Kidney glomerular epithelial cell (primary cell): ENCODE measurements around the gene PDGFD.

Experiments used
- DNase-seq: peaks from one replicate; lab custom pipeline; 2025; lab: John Stamatoyannopoulos, UW

Gene PDGFD

GRCh38 chr11:104145062-104145461 is 18.9 kb downstream of the PDGFD start:
- no peak for DNase-seq

DNA sequence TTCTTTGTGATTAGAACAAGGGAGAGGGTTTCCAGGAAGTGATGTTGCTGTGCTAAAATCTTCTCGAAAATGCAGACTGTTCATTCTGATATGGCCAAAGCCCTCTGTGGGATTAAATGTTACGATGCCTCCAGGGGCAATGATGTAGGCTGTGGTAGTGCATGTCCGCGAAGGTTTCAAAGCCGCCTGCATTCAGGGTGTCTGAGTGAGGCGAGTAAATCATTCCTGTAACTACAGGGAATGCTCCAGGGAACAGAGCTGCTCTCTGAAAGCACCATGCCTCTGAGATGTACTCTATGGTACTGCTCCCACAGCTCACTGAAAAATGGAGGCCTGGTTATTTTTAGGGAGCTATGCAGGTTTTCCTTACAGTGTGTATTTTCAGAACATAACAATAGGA is 21.2 kb downstream of the PDGFD start:
- DNase-seq = no peak

DNA sequence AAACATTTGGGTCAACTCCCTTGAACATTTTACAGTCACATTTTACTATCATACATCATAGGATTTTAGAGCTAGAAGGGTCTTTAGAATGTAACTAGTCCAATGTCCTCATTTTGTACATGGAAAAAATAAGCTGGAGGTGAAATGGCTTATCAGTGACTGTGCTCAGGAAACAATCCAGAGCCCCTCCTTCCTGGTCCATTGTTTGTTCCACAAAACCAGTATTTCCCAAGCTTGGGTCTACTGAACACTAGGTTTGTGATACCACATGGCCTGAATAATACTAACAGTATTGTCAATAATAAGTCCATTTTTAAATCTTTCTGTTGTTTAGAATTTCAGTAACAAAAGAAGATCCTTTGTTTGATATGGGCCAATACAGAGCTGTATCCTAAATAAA is 27.1 kb downstream of the PDGFD start:
- no peak for DNase-seq

DNA sequence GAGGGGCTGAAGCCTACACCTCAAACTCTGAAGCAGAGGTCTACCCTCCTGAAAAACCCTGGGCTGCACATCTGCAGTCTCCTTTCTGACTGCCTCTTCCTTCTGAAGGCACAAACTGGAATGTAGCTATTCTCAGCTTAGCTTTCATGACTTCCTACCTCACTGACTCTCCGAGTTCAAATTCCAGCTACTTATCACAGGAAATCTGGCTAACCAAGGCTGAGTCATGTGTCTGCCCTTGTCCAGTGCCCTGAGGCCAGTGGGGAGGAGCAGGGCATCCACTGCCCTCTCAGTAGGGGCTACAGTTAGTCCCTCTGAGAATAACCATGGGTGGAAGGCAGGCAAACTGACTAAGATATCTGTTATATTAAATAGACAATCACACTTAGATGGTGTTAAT is 29.2 kb downstream of the PDGFD start:
- no peak for DNase-seq

- no peak for DNase-seq
Observed at GRCh38 chr11:104130161-104130560, 33.8 kb downstream of the PDGFD start.

DNA sequence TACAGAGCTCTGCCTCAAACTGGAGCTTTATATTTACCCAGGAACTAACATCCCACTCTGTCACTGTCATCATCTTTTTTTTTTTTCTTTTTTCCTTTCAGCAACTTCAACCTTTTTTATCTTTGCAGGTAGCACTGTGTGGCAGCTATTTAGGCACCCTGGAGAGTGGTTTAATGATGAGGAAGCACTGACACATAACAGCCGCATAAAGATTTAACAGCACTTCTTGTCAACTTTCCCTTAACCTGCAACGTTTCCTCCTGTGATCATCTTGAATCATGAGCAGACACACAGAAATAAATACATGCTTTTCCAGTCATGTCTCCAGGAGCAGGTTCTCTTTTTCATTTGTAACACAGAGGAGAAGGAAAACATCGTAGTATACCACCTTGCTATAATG is 34.8 kb downstream of the PDGFD start:
- DNase-seq = no peak

GRCh38 chr11:104127828-104128227 is 36.1 kb downstream of the PDGFD start:
- no peak for DNase-seq

GRCh38 chr11:104126464-104126863 is 37.5 kb downstream of the PDGFD start:
- DNase-seq = no peak

DNA sequence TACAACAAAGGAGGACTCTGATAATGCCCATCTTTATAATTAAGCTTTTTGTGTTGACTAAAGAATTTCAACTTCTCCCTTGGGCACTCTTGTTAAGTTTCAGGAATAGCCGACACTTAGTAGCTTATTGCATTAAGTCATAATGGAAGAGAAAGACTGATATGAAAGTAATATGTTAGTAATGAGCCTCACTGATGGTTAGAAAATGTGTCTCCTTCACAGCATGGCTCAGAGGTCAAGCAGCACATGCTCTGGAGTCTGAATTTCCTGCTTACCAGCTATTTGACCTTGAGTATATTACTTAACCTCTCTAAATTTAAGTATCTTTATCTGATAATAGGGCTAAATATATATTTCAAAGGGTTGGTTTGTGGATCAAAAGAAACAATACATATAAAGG is 39.0 kb downstream of the PDGFD start:
- no peak for DNase-seq

- no peak for DNase-seq
Observed at GRCh38 chr11:104122836-104123235, 41.1 kb downstream of the PDGFD start.

DNA sequence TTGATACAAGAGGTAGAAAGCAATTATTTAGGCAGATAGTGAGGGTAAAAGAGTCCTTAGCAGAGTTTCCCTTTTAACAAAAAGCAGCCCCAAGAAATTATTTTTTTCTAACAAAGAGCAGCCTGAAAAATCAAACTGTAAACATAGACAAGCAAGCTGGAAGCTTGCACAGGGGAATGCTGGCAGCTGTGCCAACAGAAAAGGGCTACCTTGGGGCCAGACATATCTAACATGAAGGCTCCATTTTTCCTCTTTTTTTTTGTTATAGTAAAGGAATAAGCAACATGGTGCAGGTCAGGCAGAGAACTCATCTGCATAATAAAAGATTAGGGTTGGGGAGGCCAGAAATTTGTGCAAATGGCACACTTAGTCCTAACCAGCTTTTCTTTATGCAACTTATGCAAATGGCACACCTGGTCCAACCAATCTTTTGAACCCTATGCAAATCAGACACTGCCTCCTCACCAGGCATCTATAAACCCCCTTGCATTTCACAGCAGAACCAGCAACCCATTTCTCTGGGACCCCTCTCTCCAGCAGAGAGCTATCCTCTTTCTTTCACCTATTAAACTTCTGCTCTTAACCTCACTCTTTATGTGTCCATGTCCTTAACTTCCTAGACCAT is 41.8 kb downstream of the PDGFD start:
- no peak for DNase-seq

DNA sequence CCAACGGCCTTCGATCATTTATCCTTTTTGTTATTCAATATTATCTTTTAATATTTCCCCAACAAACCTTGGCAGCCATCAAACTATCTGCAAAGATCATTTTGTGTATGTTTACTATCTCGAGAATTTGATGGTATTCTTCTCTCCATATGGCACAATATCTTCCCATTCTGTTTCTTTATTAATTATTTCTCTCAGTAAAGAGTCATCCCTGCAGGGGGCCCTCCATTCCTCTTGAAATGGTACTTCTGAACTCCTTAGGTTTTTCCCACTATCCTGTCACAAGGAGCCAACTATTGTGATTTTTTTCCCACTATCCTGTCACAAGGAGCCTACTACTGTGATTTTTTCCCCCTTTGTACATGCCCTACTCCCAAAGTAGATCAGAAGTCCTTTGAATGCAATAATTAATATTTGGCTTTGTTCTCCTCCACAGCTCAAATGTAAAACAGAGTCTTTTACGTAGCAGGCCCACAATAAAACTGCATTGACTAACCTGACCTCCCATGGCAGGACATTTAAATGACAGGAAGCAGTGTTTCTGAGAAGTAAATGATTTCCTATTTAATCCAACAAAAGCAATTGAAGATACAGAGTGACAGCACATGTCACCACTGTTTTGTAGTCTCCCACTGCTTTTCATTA is 43.3 kb downstream of the PDGFD start:
- DNase-seq = no peak

DNA sequence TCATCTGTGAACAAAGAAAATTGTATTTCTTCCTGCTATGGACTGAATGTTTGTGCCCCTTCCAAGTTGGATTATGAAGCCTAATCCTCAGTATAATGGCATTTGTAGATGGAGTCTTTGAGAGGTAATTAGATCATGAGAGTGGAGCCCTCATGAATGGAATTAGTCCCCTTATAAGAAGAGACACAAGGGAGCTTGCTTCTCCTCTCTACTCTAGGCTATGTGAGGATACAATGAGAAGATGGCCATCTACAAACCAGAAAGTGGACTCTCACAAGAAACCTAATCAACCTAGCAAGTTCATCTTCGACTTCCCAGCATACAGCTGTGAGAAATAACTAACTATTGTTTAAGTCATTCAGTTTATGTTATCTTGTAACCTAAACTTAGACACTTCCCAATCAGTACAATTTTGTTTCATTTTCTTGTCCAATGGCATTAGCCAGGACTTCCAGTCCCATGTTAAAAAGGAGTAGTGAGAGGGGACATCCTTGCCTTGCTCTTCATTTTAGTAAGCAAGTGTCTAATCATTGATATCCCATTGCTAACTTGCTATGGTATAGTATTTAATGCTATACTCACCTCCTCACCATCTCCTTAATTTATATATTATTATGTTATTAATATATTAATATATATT is 45.7 kb downstream of the PDGFD start:
- no peak for DNase-seq

DNA sequence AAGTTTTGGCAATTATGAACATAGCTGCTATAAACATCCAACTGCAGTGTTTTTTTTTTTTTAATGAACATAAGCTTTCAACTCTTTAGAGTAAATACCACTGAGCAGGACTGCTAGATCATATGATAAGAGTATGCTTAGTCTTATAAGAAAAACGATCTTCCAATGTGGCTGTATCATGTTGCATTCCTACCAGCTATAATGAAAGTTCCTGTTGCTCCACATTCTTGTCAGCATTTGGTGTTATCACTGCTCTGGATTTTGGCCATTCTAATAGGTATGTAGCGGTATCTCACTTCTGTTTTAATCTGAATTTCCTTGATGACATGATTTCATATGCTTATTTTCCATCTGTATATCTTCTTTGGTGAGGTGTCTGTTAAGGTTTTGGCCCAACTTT is 50.4 kb downstream of the PDGFD start:
- no peak for DNase-seq

GRCh38 chr11:104106136-104106754 is 57.7 kb downstream of the PDGFD start:
- DNase-seq = no peak

- no peak for DNase-seq
Observed at GRCh38 chr11:104105155-104105554, 58.8 kb downstream of the PDGFD start.

DNA sequence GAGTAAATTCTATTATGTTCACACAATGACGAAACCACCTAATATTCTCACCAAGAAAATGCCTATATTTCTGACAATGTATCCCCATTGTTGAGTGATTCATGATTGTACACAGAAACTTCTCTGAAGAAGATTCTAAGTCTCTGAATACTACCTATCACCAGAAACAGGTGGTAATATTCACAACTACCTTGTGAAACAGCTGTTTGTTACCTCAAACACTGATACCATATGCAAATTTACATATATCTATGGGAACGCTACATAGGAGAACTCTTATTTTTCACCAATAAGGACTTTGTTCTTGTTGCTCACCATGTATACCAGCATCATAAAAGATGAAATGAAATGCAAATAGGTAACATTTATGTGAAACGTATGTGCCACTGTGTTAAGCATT is 59.3 kb downstream of the PDGFD start:
- no peak for DNase-seq

DNA sequence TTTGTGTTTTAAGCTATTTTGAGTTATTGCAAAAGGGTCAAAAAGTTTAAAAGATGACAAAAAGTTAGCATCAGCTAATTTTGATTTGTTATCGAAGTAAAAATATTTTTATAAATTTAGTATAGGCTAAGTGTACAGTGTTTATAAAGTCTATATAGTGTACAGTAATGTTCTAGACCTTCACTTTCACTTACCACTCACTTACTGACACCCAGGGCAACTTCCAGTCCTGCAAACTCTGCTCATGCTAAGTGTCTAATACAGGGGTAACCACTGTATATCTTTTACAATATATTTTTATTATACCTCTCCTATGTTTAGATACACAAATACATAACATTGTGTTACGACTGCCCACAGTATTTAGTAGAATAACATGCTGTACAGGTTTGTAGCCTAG is 59.7 kb downstream of the PDGFD start:
- DNase-seq = no peak

DNA sequence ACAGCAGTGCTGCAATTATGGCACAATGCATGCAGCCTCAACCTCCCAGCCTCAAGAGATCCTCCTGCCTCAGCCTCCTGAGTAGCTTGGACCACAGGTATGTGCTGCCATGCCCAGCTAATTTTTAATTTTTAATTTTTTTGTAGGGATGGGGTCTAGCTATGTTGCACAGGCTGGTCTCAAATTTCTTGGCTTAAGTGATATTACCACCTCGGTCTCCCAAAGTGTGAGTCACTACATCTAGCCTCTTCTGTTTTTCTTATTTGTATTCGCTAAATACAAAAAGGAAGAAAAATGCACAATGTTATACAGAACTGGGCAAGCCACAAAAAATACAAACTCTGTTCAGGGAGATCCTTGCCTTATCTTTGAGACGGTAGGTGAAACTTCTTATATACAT is 65.4 kb downstream of the PDGFD start:
- DNase-seq = no peak

DNA sequence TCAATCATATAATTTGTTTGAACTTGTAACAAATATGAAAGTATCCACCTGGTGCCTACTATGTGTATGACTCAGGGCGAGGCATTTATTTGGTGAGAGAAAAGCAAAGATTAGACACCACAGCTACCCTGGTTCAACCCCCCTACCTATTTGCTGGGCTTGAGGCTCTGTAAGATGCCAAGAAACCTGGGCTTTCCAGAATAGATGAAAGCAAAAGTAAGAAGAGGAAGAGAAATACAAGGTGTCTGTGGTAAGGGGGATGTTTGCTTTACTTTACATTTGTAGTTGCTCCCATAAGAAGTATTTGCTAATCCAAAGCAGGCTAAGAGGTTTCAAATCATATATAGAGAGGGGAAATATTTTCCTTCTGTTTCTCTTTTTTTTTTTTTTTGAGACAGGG is 65.8 kb downstream of the PDGFD start:
- DNase-seq = no peak

DNA sequence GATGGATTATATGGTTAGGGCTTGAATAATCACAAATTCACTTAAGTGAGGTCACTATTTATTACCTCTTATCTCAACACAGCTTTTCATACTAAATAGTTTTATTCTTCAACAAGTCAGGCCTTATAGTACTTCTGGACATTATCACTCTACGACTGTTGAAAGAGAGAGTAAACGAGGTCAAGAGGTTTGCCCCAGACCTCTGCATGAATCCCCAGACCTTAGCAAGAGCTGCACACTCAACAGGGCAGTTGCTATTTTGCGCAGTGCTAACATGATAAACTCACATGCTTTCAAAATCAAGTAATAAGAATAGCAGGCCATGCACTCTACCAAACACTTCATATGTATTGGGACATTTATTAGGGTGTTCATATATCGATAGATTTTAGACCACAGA is 67.0 kb downstream of the PDGFD start:
- DNase-seq = no peak

- DNase-seq = no peak
Observed at GRCh38 chr11:104095791-104096190, 68.2 kb downstream of the PDGFD start.

- DNase-seq = no peak
Observed at GRCh38 chr11:104094576-104094975, 69.4 kb downstream of the PDGFD start.
